GM23338 (cell line): ENCODE data around the gene GCK. TPM values are rescaled to one million over a fixed set of nuclear protein-coding genes. Genes with fewer than 3 reads are reported as not detected.
A peak's percentile ranks its signal among the peaks of the same experiment; 100 is the strongest.

ENCODE experiments used
- ATAC-seq: fragments of 200-7000 bp; cut with Tn5 transposase; 3 replicates; pipeline ENCODE4 v1.9.1; 2020
- DNase-seq: peaks from one replicate; pipeline ENCODE4 v3.0.0-alpha.2; 2015; ENCODE audit warnings: low spot score
- H2AFZ ChIP-seq: fragments of 200-600 bp; sonication (generic); 2 replicates; pipeline ENCODE4 v1.8.0; 2016; ENCODE audit warnings: antibody characterized with exemption, mild to moderate bottlenecking, moderate library complexity
- H3F3A ChIP-seq: fragments of 200-600 bp; sonication (generic); replicated peaks from 2 replicates; pipeline ENCODE4 v1.8.0; 2017; ENCODE audit warnings: antibody characterized with exemption, mixed run types, low read depth
- H3K27ac ChIP-seq: fragments of 200-600 bp; sonication (generic); 2 replicates; pipeline ENCODE4 v1.6.1; 2016; ENCODE audit warnings: low read depth
- H3K27me3 ChIP-seq: fragments of 200-600 bp; sonication (generic); 2 replicates; pipeline ENCODE4 v1.8.0; 2016; ENCODE audit warnings: mild to moderate bottlenecking, mixed run types, moderate library complexity; ENCODE audit not compliant: insufficient read depth
- H3K36me3 ChIP-seq: fragments of 200-600 bp; sonication (generic); 2 replicates; pipeline ENCODE4 v1.8.0; 2016; ENCODE audit warnings: mild to moderate bottlenecking; ENCODE audit not compliant: insufficient read depth
- H3K4me1 ChIP-seq: fragments of 200-600 bp; sonication (generic); 2 replicates; pipeline ENCODE4 v1.8.0; 2016; ENCODE audit warnings: mild to moderate bottlenecking, moderate library complexity; ENCODE audit not compliant: insufficient read depth
- H3K4me2 ChIP-seq: fragments of 200-600 bp; sonication (generic); 2 replicates; pipeline ENCODE4 v1.7.1; 2017; ENCODE audit warnings: mixed run types
- H3K4me3 ChIP-seq: fragments of 200-600 bp; sonication (generic); 2 replicates; pipeline ENCODE4 v1.6.1; 2016; ENCODE audit warnings: mixed run types
- H3K79me2 ChIP-seq: fragments of 200-600 bp; sonication (generic); replicated peaks from 2 replicates; pipeline ENCODE4 v1.8.0; 2017; ENCODE audit warnings: mild to moderate bottlenecking; ENCODE audit not compliant: insufficient read depth
- H3K9me2 ChIP-seq: fragments of 200-600 bp; sonication (generic); 2 replicates; pipeline ENCODE4 v1.8.0; 2017; ENCODE audit not compliant: insufficient read depth
- H4K20me1 ChIP-seq: fragments of 200-600 bp; sonication (generic); replicated peaks from 2 replicates; pipeline ENCODE4 v1.8.0; 2017; ENCODE audit warnings: mild to moderate bottlenecking; ENCODE audit not compliant: insufficient read depth
- H3K27ac Mint-ChIP-seq: 2 replicates; pipeline ENCODE4 v1.8.0; 2020; ENCODE audit warnings: inconsistent platforms, mild to moderate bottlenecking, moderate library complexity, mixed read lengths
- H3K27me3 Mint-ChIP-seq: 3 replicates; pipeline ENCODE4 v1.8.0; 2022; ENCODE audit warnings: low read depth, mild to moderate bottlenecking, moderate library complexity, mixed read lengths, inconsistent platforms; ENCODE audit not compliant: insufficient read depth, poor library complexity
- H3K36me3 Mint-ChIP-seq: 3 replicates; pipeline ENCODE4 v1.8.0; 2021; ENCODE audit warnings: low read depth, mild to moderate bottlenecking, inconsistent platforms, moderate library complexity, mixed read lengths
- H3K4me1 Mint-ChIP-seq: 3 replicates; pipeline ENCODE4 v1.8.0; 2020; ENCODE audit warnings: mild to moderate bottlenecking, inconsistent platforms, mixed read lengths
- H3K4me3 Mint-ChIP-seq: 3 replicates; pipeline ENCODE4 v1.8.0; 2021; ENCODE audit warnings: moderate library complexity, mild to moderate bottlenecking, inconsistent platforms, mixed read lengths
- H3K9me3 Mint-ChIP-seq: 3 replicates; pipeline ENCODE4 v1.8.0; 2020; ENCODE audit warnings: moderate library complexity, mild to moderate bottlenecking, inconsistent platforms, mixed read lengths
- CREB1 ChIP-seq: fragments of 250-450 bp; sonication (Bioruptor Pico); IDR thresholded peaks from 2 replicates; pipeline ENCODE4 v1.5.0; 2020; ENCODE audit warnings: low read depth, mild to moderate bottlenecking, moderate library complexity
- EZH2 ChIP-seq: fragments of 200-600 bp; sonication (generic); IDR thresholded peaks from one replicate; pipeline ENCODE4 v1.8.0; 2017; ENCODE audit warnings: antibody characterized with exemption, mild to moderate bottlenecking, low read depth; ENCODE audit not compliant: unreplicated experiment
- EZH2phosphoT487 ChIP-seq: fragments of 200-600 bp; sonication (generic); IDR thresholded peaks from one replicate; pipeline ENCODE4 v1.8.1; 2018; ENCODE audit warnings: antibody characterized with exemption; ENCODE audit not compliant: unreplicated experiment
- NANOG ChIP-seq: IDR thresholded peaks from 2 replicates; pipeline ENCODE4 v1.6.1; 2016; ENCODE audit warnings: antibody characterized with exemption, borderline replicate concordance
- POLR2AphosphoS5 ChIP-seq: IDR thresholded peaks from 2 replicates; pipeline ENCODE4 v1.6.1; 2016; ENCODE audit warnings: antibody characterized with exemption, low read depth
- ZNF114 ChIP-seq: fragments of 250-450 bp; sonication (Bioruptor Pico); IDR thresholded peaks from 2 replicates; pipeline ENCODE4 v1.5.0; 2020; ENCODE audit warnings: mild to moderate bottlenecking, moderate library complexity
- polyA plus RNA-seq: library from polyadenylated mRNA; unstranded; fragments of >200 nt; fragmentation: Nextera tagmentation; extraction: Ambion mirVana; gene quantifications from 2 replicates; pipeline ENCODE4 v1.2.1, GENCODE V29; 2016
- total RNA-seq: library from RNA; depleted of rRNA; stranded (reverse); fragments of >200 nt; shearing (Covaris generic); gene quantifications from 2 replicates; pipeline ENCODE4 v1.2.3, GENCODE V29; 2014
- TF ChIP-seq, protein P1 (sequence below): fragments of 250-450 bp; sonication (Bioruptor Pico); IDR thresholded peaks from 2 replicates; pipeline ENCODE4 v1.5.0; 2020; ENCODE audit warnings: mild to moderate bottlenecking, moderate library complexity
- TF ChIP-seq, protein P2 (sequence below): IDR thresholded peaks from one replicate; pipeline ENCODE4 v1.6.1; 2018; ENCODE audit warnings: antibody characterized with exemption; ENCODE audit not compliant: unreplicated experiment

GCK gene
- total and polyA plus RNA-seq, 2 experiments from 2014 or later = 6.1 to 7.3 TPM

DNA sequence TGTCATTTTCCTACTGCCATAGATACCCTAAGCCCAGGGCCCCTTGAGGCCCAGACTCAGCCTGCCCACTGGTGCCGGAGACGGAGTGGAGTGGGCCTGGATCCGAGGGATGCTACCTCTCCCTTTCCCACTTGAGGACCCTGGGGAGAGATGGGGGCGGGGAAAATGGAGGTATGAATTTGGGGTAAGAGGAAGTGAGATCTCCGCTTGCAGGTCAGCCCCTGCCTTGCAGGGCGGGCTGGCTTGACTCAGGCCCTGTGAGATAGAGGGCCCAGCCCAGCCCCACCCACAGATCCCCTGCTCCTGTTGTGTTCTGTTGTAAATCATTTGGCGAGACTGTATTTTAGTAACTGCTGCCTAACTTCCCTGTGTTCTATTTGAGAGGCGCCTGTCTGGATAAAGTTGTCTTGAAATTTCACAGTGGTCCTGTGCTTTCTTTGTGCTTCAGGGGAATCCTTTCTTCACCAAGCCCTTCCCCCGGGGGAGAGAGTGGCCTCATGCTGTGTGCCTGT lies 24.7 kb upstream of the GCK start (continued):
- TF ChIP-seq, protein P1, sequence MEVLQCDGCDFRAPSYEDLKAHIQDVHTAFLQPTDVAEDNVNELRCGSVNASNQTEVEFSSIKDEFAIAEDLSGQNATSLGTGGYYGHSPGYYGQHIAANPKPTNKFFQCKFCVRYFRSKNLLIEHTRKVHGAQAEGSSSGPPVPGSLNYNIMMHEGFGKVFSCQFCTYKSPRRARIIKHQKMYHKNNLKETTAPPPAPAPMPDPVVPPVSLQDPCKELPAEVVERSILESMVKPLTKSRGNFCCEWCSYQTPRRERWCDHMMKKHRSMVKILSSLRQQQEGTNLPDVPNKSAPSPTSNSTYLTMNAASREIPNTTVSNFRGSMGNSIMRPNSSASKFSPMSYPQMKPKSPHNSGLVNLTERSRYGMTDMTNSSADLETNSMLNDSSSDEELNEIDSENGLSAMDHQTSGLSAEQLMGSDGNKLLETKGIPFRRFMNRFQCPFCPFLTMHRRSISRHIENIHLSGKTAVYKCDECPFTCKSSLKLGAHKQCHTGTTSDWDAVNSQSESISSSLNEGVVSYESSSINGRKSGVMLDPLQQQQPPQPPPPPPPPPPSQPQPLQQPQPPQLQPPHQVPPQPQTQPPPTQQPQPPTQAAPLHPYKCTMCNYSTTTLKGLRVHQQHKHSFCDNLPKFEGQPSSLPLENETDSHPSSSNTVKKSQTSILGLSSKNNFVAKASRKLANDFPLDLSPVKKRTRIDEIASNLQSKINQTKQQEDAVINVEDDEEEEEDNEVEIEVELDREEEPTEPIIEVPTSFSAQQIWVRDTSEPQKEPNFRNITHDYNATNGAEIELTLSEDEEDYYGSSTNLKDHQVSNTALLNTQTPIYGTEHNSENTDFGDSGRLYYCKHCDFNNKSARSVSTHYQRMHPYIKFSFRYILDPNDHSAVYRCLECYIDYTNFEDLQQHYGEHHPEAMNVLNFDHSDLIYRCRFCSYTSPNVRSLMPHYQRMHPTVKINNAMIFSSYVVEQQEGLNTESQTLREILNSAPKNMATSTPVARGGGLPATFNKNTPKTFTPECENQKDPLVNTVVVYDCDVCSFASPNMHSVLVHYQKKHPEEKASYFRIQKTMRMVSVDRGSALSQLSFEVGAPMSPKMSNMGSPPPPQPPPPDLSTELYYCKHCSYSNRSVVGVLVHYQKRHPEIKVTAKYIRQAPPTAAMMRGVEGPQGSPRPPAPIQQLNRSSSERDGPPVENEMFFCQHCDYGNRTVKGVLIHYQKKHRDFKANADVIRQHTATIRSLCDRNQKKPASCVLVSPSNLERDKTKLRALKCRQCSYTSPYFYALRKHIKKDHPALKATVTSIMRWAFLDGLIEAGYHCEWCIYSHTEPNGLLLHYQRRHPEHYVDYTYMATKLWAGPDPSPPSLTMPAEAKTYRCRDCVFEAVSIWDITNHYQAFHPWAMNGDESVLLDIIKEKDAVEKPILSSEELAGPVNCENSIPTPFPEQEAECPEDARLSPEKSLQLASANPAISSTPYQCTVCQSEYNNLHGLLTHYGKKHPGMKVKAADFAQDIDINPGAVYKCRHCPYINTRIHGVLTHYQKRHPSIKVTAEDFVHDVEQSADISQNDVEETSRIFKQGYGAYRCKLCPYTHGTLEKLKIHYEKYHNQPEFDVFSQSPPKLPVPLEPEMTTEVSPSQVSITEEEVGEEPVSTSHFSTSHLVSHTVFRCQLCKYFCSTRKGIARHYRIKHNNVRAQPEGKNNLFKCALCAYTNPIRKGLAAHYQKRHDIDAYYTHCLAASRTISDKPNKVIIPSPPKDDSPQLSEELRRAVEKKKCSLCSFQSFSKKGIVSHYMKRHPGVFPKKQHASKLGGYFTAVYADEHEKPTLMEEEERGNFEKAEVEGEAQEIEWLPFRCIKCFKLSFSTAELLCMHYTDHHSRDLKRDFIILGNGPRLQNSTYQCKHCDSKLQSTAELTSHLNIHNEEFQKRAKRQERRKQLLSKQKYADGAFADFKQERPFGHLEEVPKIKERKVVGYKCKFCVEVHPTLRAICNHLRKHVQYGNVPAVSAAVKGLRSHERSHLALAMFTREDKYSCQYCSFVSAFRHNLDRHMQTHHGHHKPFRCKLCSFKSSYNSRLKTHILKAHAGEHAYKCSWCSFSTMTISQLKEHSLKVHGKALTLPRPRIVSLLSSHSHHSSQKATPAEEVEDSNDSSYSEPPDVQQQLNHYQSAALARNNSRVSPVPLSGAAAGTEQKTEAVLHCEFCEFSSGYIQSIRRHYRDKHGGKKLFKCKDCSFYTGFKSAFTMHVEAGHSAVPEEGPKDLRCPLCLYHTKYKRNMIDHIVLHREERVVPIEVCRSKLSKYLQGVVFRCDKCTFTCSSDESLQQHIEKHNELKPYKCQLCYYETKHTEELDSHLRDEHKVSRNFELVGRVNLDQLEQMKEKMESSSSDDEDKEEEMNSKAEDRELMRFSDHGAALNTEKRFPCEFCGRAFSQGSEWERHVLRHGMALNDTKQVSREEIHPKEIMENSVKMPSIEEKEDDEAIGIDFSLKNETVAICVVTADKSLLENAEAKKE (CRISPR knock-in tag) = no peak

DNA sequence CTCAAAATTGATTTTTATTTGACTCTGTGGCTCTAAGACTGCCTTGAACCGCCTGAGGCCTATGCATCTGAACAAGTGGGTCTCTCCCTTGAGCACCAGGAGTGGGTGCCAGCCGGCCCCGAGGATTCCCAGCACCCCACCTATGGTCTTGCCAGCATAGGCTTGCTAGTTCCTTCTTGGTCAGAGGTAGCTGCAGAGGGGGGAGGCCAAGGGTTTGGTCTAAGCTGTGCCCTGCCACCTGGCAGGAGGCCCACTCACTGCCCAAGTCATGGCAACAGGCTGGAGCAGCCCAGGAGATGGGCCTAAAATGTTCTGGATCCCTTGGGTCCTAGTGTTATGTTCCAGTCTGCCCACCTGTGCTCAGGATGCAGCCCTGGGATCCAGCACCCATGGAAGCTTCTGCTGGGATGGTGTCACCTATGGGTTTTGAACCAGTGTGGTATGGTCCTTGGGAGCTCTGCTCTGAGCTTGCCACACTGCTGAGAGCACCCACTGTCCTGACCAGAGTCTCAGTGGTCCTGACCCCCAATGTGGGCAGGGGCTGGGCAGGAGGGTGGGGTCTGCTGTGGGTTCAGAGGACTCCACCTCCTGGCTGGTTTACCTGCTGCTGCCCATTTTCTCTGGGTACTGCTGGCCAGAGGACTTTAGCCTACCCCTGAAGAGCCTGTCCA lies 24.1 kb upstream of the GCK start:
- Mint-ChIP-seq H3K27ac (peak overlapping the region; percentile 87; the same call in 1 of the 2 replicates), H3K9me3 (no peaks in the 10 kb centered on the region), H3K4me3 (no peak overlapping the region), H3K36me3 (peaks cover 38% of the 10 kb centered on the region), H3K27me3 (peaks cover 1% of the 10 kb centered on the region), H3K4me1 (peaks cover 29% of the 10 kb centered on the region)
- Histone ChIP-seq H3K27me3 (no peaks in the 10 kb centered on the region), H3K79me2 (no peaks in the 10 kb centered on the region), H3K27ac (peak overlapping the region; percentile 12; the same call in 1 of the 2 replicates), H3K36me3 (peaks cover 20% of the 10 kb centered on the region), H3K4me2 (no peak overlapping the region), H2AFZ (no peak overlapping the region), H4K20me1 (peaks cover 11% of the 10 kb centered on the region; the same call in 1 of the 2 replicates), H3K4me1 (peaks cover 7% of the 10 kb centered on the region), H3K4me3 (no peak overlapping the region), H3F3A (no peaks in the 10 kb centered on the region), H3K9me2 (no peaks in the 10 kb centered on the region)
- no peak for DNase-seq
- no peak for ATAC-seq
- no peak for TF ChIP-seq NANOG
- TF ChIP-seq CREB1 (CRISPR knock-in tag) = no peak
- TF ChIP-seq EZH2phosphoT487 = no peak
- TF ChIP-seq POLR2AphosphoS5 = no peak
- TF ChIP-seq EZH2 = no peak
- TF ChIP-seq, protein P2, sequence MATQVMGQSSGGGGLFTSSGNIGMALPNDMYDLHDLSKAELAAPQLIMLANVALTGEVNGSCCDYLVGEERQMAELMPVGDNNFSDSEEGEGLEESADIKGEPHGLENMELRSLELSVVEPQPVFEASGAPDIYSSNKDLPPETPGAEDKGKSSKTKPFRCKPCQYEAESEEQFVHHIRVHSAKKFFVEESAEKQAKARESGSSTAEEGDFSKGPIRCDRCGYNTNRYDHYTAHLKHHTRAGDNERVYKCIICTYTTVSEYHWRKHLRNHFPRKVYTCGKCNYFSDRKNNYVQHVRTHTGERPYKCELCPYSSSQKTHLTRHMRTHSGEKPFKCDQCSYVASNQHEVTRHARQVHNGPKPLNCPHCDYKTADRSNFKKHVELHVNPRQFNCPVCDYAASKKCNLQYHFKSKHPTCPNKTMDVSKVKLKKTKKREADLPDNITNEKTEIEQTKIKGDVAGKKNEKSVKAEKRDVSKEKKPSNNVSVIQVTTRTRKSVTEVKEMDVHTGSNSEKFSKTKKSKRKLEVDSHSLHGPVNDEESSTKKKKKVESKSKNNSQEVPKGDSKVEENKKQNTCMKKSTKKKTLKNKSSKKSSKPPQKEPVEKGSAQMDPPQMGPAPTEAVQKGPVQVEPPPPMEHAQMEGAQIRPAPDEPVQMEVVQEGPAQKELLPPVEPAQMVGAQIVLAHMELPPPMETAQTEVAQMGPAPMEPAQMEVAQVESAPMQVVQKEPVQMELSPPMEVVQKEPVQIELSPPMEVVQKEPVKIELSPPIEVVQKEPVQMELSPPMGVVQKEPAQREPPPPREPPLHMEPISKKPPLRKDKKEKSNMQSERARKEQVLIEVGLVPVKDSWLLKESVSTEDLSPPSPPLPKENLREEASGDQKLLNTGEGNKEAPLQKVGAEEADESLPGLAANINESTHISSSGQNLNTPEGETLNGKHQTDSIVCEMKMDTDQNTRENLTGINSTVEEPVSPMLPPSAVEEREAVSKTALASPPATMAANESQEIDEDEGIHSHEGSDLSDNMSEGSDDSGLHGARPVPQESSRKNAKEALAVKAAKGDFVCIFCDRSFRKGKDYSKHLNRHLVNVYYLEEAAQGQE = no peak
- no peak for TF ChIP-seq ZNF114 (CRISPR knock-in tag)
